Measurements from ENCODE around the gene MAML3.

Gene MAML3

DNA sequence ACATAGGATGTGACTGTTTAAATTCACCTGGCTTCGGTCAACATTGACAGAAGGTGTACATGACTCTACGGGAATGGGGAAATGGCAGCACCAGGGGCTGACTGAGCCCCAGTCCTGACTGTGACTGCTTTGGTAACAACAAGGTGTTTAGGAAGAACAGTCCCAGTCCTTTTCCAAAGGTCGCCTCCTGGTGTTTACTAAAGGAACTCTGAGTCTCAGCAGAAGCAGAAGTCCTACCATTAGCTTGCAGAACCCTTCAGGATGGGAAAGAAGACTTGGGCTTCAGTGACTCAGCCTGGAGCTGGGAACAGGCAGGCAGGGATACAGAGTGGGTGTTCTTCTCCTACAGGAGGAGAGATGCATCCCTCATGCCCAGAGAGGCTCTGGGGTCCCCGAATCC lies 385.1 kb downstream of the MAML3 start:
- no peak for DNase-seq

DNA sequence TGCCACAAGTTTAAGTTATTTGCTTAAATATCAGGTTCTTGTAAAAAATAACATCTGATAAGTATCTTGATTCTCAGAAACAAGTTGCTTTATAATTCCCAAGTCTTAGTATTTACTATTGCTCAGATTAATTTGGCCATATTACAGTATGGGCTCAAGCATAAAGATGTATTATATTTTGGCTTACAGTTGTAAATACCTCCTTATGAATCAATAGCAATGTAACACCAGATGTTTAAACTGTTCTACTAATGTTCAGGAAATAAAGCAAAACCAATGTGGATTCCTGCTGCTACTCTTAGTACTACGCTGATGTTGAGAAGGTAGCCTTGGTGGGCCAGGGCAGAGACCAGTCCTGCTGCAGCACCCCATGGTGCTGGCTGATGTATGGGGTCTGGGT lies 385.6 kb downstream of the MAML3 start:
- no peak for DNase-seq

DNA sequence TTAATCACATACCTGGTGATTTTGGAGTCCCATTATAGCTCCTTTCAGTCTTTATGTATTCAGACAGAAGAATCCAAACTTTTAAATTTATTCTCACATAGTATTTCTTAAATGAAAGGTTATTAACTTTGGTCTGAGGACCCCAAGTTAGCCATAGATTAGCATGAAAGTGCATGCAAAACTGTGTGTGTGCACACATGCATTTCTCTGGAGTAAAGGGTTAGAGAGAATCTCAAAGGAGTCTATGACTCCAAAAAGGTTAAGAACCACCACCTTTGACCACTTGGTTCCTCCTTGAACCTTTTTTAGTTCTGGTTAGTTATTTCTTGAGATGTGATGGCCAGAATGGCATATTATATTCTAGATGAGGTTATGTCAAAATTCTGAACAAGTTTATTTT lies 386.4 kb downstream of the MAML3 start:
- no peak for DNase-seq

DNA sequence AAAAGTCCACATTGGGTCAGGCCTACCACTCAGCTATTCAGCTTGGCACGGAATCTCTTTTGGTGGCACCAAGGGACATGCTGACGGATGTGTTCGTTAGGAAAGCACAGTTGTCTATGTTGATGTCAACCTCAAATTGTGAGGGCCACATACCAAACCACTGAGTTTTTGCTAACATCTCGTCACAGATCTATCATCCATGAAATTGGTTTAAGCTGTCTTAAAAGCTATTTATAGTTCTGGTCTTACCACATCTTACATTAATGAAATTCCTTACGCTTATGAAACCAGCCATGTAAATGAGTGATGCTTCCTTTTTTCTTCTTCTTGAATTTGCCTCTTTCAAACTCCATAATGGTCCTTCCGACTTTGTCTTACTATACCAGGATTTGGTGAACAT lies 386.8 kb downstream of the MAML3 start:
- DNase-seq = no peak

DNA sequence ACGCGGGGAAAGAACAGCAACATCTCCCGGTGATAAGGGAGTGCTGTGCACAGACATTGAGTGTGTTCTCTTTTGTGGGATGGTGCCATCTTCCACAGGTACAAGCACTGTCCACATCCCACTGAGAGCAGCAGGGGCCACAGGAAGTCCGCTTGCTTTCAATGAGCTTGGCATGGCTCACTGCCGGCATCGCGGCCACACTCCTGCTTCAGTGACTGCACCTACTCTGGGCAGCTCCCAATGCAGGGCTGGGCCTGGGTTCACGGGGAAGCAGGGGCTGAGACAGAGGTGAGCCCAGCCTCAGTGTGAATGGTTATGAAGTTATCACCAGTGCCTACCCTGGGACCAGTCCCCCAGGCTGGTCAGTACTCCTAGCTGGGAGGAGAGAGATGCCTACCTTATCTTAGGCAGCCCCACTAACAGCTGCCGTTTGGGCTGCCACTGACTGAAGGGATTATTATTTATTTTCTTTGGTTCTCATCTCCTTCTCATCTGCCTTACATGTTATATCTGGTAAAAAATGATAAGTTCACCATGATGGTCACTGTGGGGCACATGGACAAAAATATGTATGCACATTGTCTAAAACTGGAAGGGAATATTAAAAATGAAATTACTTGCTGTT lies 389.2 kb downstream of the MAML3 start:
- no peak for DNase-seq

DNA sequence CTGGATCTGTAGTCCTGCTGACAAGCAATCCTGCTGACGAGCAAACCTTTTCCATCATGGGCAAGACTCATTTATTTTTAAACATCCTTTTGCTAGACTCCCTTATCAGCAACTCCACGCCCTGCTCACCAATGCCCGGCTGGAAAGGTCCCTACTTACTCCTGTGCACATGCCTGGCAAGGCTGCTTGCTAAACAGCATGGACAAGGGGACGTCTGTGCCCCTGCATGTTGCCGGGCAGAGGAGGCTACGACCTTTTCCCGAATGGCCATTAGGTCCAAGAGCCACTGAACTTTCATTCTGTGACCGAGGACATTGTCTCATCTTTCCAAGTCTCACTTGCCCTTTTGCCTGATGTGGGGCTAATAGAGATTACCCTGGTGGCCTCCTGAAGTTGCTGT lies 389.8 kb downstream of the MAML3 start:
- DNase-seq = no peak

DNA sequence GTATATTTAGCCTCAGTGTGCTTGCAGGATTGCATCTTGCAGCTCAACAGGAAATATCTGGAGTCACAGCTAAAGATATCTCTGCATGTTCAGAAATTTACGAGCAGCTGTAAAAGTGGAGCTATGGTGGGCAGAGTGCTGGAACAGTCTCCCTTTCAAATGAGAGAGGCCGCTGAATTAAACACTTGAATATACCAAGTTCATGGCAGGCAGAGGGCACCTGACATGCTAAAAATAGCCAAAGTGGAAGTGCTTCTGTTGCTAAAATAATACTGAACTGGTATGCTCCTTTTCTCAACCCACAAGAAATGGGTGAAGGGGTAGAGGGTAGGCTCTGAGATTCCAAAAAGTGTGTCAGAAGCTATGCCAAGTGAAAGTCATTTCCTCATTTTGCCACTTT lies 390.3 kb downstream of the MAML3 start:
- DNase-seq = no peak

DNA sequence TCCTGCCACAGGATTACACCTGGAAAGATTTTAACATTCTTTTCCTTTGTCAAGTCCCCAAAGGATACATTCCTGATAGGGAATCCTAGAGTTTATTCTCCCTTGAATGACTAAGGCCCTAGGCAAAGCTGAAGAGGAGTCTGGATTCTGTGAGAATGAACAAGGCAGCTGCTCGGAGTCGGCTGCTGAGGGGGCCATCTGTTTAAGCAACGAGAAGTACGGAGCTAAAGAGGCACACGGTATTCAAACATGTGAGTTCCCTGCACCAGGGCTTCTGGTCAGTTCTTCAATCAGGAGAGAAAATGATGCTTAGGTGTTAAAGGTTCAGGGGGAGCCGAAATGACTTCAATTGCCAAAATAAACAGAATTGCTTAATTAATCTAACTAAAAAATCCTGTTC lies 390.8 kb downstream of the MAML3 start:
- no peak for DNase-seq

DNA sequence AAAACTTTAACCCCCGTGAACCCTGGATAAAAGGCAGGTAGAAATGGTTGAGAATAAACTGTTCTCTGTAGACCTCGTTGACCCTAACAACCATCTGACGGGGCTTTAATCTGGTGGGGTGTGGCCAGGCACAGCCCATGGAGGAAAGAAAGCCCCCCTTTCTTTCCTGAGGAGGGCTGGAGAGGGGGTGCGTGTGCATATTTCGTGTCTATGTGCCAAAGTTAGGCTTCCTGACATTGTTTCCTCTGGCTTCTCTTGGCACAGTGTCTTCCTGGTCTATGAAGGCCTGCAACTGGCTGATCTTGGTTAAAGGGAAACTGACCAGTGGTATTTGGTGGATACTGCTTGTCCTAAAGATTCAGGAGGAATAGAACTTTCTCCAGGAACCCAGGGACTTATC lies 391.3 kb downstream of the MAML3 start:
- DNase-seq = no peak

DNA sequence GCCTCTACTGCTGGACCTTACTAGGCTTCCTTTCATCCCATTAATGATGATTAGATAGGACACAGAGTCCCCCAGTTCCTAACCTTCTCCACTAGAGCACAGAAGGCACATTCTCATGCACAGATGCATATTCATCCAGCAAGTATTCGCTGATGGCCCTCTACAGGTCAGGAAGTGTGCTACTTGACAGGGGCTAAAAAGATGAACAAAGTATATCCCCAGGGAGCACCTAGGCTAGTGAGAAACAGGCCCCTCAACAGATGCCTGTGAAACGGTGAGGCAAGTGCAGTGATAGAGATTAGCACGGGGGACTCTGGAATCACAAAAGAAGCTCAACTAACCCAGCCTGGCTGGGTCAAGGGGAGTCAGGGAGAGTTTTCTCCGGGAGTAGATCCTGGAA lies 392.5 kb downstream of the MAML3 start:
- DNase-seq = no peak

DNA sequence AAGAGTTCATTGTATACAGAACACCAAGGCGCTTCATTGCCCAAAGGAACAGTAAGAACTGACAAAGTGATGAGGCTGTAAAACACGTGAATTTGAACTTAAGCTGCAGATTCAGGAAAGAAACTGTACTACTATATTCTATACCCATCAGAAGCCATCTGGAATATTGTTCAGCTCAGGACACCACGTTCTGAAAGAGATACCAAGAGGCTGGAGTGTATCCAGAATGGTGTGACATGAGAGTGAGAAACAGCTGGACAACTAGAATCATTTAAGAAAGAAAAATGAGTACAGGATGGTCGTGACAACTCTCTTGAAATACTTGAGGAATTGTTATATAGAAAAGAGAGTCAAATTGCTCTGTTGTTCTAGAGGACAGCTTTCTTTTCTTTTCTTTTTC lies 393.4 kb downstream of the MAML3 start:
- DNase-seq = no peak

DNA sequence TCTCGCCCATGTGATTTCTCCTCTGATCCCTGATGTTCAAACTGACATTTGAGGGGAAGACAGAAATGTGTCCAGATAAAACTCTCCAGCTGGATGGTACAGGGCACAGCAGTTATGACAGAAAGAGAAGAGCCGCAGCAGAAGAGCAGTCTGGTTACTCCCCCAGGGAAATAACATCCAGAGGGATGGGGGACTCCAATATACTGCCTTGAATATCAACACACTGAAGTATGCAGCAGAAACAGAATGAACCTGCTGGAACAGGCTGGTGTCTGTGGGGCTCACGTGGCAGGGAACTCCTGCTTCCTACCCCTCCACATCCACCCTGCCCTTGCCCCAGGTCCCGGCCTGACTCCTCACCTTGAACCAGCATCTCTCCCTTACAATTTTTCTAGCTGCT lies 394.9 kb downstream of the MAML3 start:
- no peak for DNase-seq

DNA sequence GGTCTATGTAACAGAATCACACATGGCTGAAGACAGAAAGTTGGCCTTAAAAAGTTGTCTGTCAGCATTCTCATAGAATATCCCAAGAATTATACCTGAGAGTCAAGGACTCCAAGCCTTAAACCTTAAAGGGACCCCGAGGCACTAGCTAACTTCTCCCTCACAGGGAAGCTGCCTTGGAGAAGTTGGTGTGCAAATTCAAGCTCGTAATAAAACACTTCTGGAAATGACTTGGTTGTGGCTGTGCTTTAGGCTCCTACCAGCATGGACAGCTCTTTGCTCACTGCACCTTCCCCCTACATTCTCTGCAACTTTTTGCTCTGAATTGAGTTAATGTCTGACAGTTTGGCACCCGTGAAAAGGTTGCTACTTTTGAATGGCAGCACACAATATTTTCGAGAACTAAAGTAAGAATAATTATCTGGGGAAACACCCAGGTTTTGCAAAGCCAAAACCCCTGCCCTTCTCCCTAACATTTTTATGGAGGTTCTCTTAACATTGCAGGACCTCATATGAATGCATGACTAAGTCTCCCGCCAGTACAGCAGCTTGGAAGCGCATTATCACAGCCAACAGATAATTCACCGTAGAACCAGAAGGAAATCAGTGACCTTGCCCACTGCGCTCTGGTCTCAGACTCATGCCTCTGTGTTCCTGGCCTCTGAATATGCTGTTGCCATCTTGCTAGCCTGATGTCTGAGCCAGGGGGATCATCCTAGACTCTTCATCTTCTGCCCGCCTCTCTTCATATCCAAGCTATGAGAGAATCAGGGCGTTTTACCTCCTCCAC lies 397.4 kb downstream of the MAML3 start:
- no peak for DNase-seq

DNA sequence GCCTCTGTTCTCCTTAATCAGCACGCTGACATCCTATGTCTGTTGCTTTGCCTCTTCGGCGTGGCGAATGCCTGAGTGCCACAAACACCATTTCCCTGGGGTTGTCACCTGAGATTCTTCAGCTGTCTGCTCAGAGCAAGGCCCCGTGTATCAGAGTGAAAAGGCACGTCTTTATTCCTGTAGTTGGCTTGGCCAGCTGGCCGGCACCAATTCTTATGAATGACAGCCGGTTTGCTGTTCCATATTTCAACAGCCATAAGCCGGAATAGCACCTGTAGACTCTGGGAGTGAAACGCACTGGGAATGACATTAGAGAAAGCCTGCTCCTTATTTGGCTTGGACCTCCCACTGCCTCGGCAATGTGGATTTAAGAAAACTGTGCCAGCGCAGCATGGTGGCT lies 399.0 kb downstream of the MAML3 start:
- no peak for DNase-seq

DNA sequence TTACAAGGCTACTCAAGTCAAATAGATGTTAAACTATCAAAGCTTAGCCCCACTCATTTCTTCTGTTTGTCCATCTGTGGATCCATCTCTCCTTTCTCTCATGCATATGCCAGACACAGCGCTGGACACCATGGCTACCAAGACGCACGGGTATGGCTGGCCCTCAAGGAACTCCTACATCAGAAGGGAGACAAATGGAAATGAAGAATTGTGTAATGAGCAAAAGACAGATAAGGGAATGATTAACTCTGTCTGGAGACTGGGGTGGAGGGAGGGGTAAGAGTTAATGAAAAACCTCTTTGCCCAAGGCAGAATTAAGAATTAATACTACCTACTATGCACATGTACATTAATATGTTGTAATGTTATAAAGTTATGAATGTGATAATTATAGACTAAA lies 400.3 kb downstream of the MAML3 start:
- DNase-seq = no peak

DNA sequence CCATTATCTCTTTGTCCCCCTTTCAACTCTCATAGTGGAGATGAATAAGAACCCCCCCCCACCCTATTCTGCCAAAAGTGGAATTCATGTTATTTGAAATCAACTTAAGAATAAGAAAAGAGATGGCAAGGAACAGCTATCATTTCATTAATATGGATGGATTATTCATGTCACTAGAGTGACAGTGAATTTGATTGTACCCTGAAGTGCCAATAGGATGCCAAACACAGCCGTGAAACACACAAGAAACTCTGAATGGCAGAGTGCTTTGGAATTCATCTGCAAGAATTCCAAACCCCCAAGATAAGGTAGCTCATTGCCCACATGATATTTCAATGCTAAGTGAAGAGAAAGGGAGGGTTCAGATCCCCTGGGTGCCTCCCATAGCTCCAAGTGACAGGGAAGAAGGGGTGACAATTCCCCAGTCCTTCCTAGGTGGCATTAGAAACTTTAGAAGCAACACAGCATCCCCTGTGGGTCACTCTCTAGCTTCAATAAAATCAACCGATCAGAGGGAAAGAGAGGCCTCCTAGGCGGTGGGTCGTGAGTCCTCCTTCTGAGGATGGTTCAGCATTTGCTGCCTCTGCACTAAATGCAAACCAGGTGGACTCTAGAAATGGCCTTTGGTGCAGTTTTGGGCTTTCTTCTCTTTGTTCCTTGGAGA lies 404.0 kb downstream of the MAML3 start:
- DNase-seq = no peak

DNA sequence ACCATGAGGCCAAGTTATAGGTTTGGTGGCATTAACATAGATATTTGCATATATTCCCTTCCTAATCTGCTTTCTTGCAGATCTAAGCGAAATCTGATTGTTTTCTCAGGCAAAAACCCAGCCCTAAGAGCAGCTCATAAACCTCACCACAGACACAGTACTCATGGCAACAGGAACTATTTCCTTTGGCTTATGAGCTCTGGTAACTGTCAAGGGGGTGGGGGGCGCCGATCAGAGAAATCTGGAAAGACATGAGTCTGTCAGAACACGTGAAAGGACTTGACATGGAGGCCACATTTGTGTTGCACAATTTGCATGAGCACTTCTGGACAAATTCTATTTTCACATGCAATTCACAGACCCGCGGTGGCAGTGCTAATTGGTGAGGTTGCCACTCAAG lies 404.6 kb downstream of the MAML3 start:
- no peak for DNase-seq

DNA sequence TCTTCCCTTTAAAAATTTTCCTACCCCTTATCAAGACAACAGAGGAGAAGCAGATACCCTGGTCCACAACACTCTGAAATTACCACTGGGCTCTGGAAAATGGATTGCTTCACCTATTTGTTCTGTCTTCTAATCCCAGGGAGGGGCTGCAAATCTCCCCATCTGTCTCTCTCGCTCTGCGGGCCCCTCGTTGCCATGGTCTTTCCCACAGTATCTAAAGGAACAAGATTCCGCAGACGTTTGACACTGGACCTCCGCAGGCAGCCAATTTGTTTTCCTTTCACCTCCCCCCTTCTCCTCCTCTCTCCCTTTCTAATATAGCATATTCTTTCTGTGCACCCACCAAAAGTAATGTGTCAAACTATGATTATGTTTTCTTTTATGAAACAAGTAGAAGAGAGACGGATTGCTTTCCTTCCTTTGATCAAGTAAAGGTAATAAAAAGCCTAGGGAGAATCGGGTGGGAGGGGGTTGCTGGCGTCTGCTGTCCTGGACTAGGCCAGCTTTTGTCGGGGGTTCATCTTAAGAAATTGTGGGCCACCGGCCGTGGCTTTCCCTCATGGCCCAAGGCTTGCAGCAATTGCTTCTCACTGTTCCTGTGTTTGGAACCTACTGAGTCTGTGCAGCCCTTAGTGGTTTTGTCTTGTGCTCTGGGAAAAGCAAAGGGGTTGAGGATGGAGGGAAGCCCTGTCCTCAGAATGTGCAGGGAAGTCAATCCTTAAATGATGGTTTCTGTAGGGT lies 407.4 kb downstream of the MAML3 start:
- no peak for DNase-seq

DNA sequence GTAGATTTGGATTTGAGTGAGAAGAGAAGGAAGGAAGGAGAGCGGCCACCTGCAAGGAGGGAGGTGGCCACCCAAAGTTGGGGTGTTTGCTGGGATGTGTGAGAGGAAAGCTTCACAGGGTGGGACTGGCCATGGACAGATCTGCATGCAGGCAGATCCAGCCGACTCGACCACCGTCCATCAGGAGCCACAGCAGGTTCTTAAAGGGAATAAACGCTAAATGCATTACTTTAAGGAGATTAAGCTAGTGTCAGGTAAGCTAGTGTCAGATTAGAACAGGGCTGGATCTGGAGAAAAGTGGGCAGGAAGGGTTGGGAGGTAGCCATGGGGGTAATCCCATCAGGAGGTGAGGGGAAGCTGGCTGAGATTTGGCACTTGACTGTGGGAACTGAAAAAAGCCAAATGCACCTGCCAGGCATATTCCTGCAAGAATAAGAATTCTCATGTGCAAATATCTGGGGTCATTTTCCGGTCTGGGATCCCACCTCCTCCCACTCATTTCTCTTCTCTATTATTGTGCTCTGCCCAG lies 408.8 kb downstream of the MAML3 start:
- no peak for DNase-seq

DNA sequence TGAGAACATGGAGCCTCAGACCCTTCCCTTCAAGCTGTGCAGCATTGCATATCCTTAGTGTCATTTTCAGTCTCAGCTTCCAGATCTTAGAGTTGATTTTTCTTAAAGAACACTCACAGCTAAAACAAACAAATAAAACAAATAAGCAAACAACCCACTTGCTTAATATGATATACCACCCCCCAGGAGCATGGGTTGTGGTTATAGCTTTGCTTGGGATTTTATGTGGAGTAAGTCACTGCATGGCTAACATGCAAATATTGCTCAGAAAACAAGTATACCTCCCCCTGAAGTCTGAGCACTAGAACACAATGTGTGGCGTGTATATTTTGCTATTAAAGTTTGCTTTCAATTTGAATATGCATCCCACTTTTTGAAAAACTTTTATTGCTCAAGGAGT lies 409.8 kb downstream of the MAML3 start:
- DNase-seq = no peak

DNA sequence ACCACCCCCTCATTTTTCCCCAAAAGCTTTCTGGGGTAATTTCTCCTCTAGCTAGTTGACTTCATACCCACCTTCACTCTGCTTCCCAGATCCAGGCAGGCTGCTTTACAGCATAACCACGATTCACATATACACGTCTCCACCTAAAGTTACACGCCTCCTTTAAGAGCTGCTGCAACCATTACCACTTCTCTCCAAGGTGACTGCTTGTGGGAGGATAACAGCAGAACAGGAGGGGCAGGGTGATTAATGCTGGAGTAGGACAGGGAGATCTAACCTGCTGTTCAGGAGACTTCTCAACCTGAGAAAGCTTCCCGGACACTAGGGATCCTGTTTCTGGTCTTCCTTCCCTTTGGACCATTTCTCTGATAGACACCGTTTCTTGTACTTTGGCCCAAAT lies 411.0 kb downstream of the MAML3 start:
- DNase-seq = no peak

DNA sequence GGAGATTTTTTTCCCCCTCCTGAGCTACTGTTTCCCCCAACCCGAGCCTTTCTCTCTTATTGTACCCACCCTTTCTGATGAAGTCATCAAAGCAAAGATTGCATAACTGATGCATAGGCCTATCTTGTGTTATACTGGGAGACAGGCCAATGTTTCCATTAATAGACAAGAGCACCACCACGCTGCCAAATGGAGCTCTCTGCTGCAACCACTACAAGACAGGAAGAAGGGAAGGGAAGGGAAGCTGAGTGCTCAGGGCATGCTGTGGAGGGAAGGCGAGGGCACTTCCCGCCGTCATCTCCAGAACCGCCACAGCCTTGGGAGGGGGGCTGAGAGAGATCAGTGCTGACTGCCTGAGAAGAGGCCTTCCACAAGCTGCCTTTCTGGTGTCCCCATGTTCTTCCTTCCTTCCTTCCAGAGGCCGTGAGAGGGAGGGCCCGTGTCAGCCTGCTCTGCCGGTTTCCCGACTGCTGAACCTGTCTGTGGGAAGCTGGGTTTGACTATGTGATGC lies 413.4 kb downstream of the MAML3 start:
- peak in 1 of 2 donors; percentile 24 for DNase-seq

DNA sequence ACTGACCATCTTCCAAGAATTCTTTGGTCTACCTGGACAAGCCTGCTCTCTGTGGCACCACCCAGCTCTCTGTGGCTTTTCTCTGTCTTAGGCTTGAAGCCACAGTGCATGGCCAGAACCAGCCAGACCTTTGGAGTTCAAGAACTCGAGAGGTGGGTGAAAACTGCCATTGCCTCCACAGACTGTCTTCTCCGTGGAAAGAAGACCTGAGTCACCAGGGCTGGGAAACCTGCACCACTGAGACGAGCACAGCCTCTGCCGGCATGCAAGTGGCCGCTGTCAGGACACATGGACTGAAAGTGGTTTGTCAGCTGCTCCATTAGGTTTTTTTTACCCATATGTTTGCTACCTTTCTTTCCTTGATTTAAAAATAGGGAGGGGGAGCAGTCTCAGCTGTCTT lies 413.9 kb downstream of the MAML3 start:
- DNase-seq = no peak
